ENCODE measurements around the gene PPP2R1B.
A peak's percentile ranks its signal among the peaks of the same experiment; 100 is the strongest.
"Not testable (repeated sequence)": the region's sequence is repeated elsewhere in the genome, so short reads cannot be mapped to it uniquely, and the experiment has no call there.

PPP2R1B gene

GRCh38 chr11:111765984-111766833 lies at the start of gene PPP2R1B:
Gene PPP2R1B (minus strand): TSS chr11:111766389. CDS start chr11:111766361, 28 bp downstream.
- peak; percentile 77 to 78 for DNase-seq

GRCh38 chr11:111815489-111815888 lies 49.3 kb upstream of the PPP2R1B start:
- no peak for DNase-seq

- no peak for DNase-seq
Observed at GRCh38 chr11:111814557-111815320, 48.5 kb upstream of the PPP2R1B start.

- DNase-seq, result no peak
Observed at GRCh38 chr11:111814106-111814505, 47.9 kb upstream of the PPP2R1B start.

GRCh38 chr11:111812211-111812610 lies 46.0 kb upstream of the PPP2R1B start:
- no peak for DNase-seq

GRCh38 chr11:111811445-111811844 lies 45.3 kb upstream of the PPP2R1B start:
- no peak for DNase-seq

GRCh38 chr11:111808834-111809233 lies 42.6 kb upstream of the PPP2R1B start:
- DNase-seq, result no peak

GRCh38 chr11:111808063-111808588 lies 41.9 kb upstream of the PPP2R1B start:
- DNase-seq, result no peak

- DNase-seq, result no peak
Observed at GRCh38 chr11:111807076-111807475, 40.9 kb upstream of the PPP2R1B start.

- no peak for DNase-seq
Observed at GRCh38 chr11:111801135-111801534, 34.9 kb upstream of the PPP2R1B start.

GRCh38 chr11:111798279-111798678 lies 32.1 kb upstream of the PPP2R1B start:
- no peak for DNase-seq

- no peak for DNase-seq
Observed at GRCh38 chr11:111797145-111797581, 31.0 kb upstream of the PPP2R1B start.

GRCh38 chr11:111796696-111797095 lies 30.5 kb upstream of the PPP2R1B start:
- no peak for DNase-seq

GRCh38 chr11:111795334-111795985 lies 29.3 kb upstream of the PPP2R1B start:
- DNase-seq, result no peak

GRCh38 chr11:111793863-111794262 lies 27.7 kb upstream of the PPP2R1B start:
- no peak for DNase-seq

- no peak for DNase-seq
Observed at GRCh38 chr11:111792955-111793500, 26.8 kb upstream of the PPP2R1B start.

- no peak for DNase-seq
Observed at GRCh38 chr11:111792314-111792713, 26.1 kb upstream of the PPP2R1B start.

- DNase-seq, result no peak
Observed at GRCh38 chr11:111788464-111788863, 22.3 kb upstream of the PPP2R1B start.

GRCh38 chr11:111788051-111788450 lies 21.9 kb upstream of the PPP2R1B start:
- no peak for DNase-seq

GRCh38 chr11:111785886-111786412 lies 19.8 kb upstream of the PPP2R1B start:
- no peak for DNase-seq

- DNase-seq, result no peak
Observed at GRCh38 chr11:111785076-111785475, 18.9 kb upstream of the PPP2R1B start.

GRCh38 chr11:111784311-111784710 lies 18.1 kb upstream of the PPP2R1B start:
- not testable (repeated sequence) for DNase-seq
